ENCODE data around the gene PLXNB2.
"Not testable (repeated sequence)": the region's sequence is repeated elsewhere in the genome, so short reads cannot be mapped to it uniquely, and the experiment has no call there.

Gene PLXNB2

DNA sequence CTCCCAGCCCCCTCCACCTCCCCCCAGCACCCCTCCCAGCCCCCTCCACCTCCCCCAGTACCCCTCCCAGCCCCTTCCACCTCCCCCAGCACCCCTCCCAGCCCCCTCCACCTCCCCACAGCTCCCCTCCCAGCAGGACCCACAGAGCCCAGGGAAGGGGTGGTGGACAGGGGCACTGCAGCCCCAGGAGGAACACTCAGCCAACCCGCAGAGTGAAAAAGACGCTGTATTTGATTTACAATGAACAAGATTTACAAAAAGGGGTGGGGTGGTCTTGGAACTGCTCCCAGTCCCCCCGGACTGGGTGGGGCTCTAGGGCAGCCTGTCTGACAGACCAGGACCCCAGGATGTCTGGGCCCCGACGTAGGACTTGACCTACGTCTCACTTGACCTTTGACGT, 32.7 kb downstream of the PLXNB2 start:
- Mint-ChIP-seq H3K27me3 (ENCODE audit: low read depth) (peaks cover 5% of the 10 kb centered on the region), H3K27ac (no peak overlapping the region), H3K9me3 (no peaks in the 10 kb centered on the region), H3K4me1 (peaks cover 7% of the 10 kb centered on the region), H3K36me3 (ENCODE audit: low read depth) (peaks cover 37% of the 10 kb centered on the region), H3K4me3 (no peak overlapping the region)
- TF ChIP-seq, protein P1, sequence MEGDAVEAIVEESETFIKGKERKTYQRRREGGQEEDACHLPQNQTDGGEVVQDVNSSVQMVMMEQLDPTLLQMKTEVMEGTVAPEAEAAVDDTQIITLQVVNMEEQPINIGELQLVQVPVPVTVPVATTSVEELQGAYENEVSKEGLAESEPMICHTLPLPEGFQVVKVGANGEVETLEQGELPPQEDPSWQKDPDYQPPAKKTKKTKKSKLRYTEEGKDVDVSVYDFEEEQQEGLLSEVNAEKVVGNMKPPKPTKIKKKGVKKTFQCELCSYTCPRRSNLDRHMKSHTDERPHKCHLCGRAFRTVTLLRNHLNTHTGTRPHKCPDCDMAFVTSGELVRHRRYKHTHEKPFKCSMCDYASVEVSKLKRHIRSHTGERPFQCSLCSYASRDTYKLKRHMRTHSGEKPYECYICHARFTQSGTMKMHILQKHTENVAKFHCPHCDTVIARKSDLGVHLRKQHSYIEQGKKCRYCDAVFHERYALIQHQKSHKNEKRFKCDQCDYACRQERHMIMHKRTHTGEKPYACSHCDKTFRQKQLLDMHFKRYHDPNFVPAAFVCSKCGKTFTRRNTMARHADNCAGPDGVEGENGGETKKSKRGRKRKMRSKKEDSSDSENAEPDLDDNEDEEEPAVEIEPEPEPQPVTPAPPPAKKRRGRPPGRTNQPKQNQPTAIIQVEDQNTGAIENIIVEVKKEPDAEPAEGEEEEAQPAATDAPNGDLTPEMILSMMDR (IDR thresholded peaks at IDR 0.05; ENCODE audit: unreplicated experiment in 3 of 3), result no peak

- Mint-ChIP-seq H3K27ac (no peak overlapping the region), H3K4me1 (peaks cover 7% of the 10 kb centered on the region), H3K4me3 (peak overlapping the region in 2 of 3 experiments; percentile 56 to 59), H3K36me3 (ENCODE audit: low read depth) (peaks cover 37% of the 10 kb centered on the region), H3K9me3 (no peaks in the 10 kb centered on the region), H3K27me3 (ENCODE audit: low read depth) (peaks cover 8% of the 10 kb centered on the region)
- TF ChIP-seq, protein P1 (IDR thresholded peaks at IDR 0.05; ENCODE audit: unreplicated experiment in 3 of 3), result peak; percentile 22 to 41 (median 34)
Observed at GRCh38 chr22:50274311-50274710, 33.1 kb downstream of the PLXNB2 start.

- not testable (repeated sequence) for H3K27ac Mint-ChIP-seq, H3K9me3 Mint-ChIP-seq, H3K4me1 Mint-ChIP-seq
- peaks cover 32% of the 10 kb centered on the region for H3K36me3 Mint-ChIP-seq (ENCODE audit: low read depth)
- H3K4me3 Mint-ChIP-seq, result peak overlapping the region in 2 of 3 experiments; percentile 56 to 59
- peaks cover 13% of the 10 kb centered on the region for H3K27me3 Mint-ChIP-seq (ENCODE audit: low read depth)
Observed at GRCh38 chr22:50273781-50274180, 33.7 kb downstream of the PLXNB2 start.

- H3K27ac Mint-ChIP-seq, H3K9me3 Mint-ChIP-seq, H3K4me3 Mint-ChIP-seq: not testable (repeated sequence)
- Mint-ChIP-seq H3K36me3 (ENCODE audit: low read depth) (peaks cover 32% of the 10 kb centered on the region), H3K4me1 (peaks cover 11% of the 10 kb centered on the region), H3K27me3 (ENCODE audit: low read depth) (peaks cover 17% of the 10 kb centered on the region)
Observed at GRCh38 chr22:50273352-50273751, 34.1 kb downstream of the PLXNB2 start.

- Mint-ChIP-seq H3K4me3 (peak overlapping the region; percentile 30 to 63 (median 53)), H3K27ac (no peak overlapping the region), H3K27me3 (ENCODE audit: low read depth) (peaks cover 17% of the 10 kb centered on the region), H3K36me3 (ENCODE audit: low read depth) (peaks cover 24% of the 10 kb centered on the region), H3K4me1 (peaks cover 11% of the 10 kb centered on the region), H3K9me3 (no peaks in the 10 kb centered on the region)
- TF ChIP-seq, protein P1 (IDR thresholded peaks at IDR 0.05; ENCODE audit: unreplicated experiment in 3 of 3), result no peak
Observed at GRCh38 chr22:50272044-50272802, 35.2 kb downstream of the PLXNB2 start.

DNA sequence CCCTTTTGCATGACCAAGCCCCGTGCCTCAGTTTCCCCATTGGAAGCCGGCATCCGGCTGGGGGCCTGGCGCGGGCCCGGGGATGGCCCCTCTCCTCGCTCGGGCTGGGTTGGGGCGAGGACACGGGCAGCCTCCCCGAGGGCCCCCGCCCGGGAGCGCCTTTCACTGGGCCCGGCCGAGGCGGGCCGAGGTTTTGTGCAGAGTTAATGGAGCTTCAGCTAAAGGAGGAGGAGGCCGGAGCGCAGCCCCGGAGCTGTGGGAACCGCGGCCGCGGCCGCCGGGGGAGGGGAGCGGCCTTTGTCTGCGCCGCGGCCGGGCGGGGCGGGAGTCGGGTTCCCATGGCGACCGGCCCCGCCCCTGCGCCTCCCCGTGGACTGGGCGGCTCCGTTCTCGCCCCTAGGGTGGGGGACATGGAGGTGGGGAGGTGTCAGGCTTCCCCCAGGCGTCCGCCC, 35.9 kb downstream of the PLXNB2 start:
- H3K4me1 Mint-ChIP-seq, result peaks cover 11% of the 10 kb centered on the region
- H3K9me3 Mint-ChIP-seq, result no peaks in the 10 kb centered on the region

More for the DNA sequence above, 35.9 kb downstream of the PLXNB2 start:
- no peak overlapping the region for H3K27ac Mint-ChIP-seq
- H3K36me3 Mint-ChIP-seq (ENCODE audit: low read depth), result peaks cover 18% of the 10 kb centered on the region
- H3K4me3 Mint-ChIP-seq, result peak overlapping the region in 1 of 3 experiments; percentile 65
- TF ChIP-seq, protein P1 (IDR thresholded peaks at IDR 0.05; ENCODE audit: unreplicated experiment in 3 of 3), result peak in 1 of 3 experiments; percentile 16
- peaks cover 17% of the 10 kb centered on the region for H3K27me3 Mint-ChIP-seq (ENCODE audit: low read depth)

All from nephron (organoid).